Activated naive CD8-positive, alpha-beta T cell treated with anti-CD3 and anti-CD28 coated beads, Interleukin-2, amount 50 U/mL, for 24 hours (primary cell): ENCODE results near the gene GRIK1.
A peak's percentile ranks its signal among the peaks of the same experiment; 100 is the strongest.

Experiments
- ATAC-seq: fragments of 150-1000 bp; cut with Tn5 transposase; one replicate; pipeline ENCODE4 v1.10.0; 2021
- DNase-seq: peaks from one replicate; pipeline ENCODE4 v3.0.0; 2021
- H3K27ac Mint-ChIP-seq: one replicate; pipeline ENCODE4 v1.8.0; 2021; ENCODE audit warnings: mild to moderate bottlenecking, mixed read lengths
- H3K27me3 Mint-ChIP-seq: one replicate; pipeline ENCODE4 v1.8.0; 2021; ENCODE audit warnings: mixed read lengths
- H3K36me3 Mint-ChIP-seq: one replicate; pipeline ENCODE4 v1.8.0; 2021; ENCODE audit warnings: low read depth, mixed read lengths
- H3K4me1 Mint-ChIP-seq: one replicate; pipeline ENCODE4 v1.8.0; 2021; ENCODE audit warnings: mixed read lengths
- H3K4me3 Mint-ChIP-seq: one replicate; pipeline ENCODE4 v1.8.0; 2021; ENCODE audit warnings: mild to moderate bottlenecking, moderate library complexity, mixed read lengths
- H3K9me3 Mint-ChIP-seq: one replicate; pipeline ENCODE4 v1.8.0; 2021; ENCODE audit warnings: mixed read lengths

GRIK1 gene

DNA sequence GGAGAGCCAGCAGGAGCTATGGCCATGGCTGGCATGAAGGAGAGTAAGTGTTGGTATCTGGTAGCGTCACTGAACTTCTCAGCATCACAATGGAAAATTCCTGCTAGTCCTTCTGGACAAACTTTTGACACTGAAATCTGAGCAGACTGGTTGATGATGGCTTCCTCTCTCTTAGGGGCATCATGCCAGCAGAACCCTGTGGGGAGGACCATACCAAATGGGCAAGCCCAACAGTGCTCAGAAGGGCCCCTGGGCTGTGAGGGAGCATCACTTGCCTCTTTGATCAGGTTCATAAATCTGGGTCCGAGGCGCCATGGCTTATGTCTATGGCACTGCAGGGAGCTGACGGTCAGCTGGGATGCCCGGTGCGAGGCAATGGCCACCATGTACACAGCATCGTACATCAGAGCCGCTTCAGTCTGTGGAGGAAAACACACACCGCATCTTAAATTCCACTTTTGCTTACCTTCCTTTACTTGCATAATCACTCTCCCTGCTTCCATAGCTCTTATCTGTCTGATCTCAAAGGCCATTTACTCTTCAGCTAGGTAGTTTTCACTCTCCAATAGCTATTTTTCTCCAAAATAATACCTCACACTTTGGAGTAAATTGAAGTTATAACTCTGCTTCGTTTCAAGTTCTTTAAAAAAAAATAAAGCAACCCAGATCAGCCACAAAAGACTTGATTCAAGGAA lies 297.1 kb downstream of the GRIK1 start:
- H3K36me3 Mint-ChIP-seq: no peaks in the 10 kb centered on the region

GRCh38 chr21:29641635-29642550 lies 297.9 kb downstream of the GRIK1 start:
- Mint-ChIP-seq H3K9me3 (no peaks in the 10 kb centered on the region), H3K27me3 (no peaks in the 10 kb centered on the region), H3K4me1 (peaks cover 6% of the 10 kb centered on the region), H3K27ac (no peak overlapping the region), H3K36me3 (no peaks in the 10 kb centered on the region), H3K4me3 (no peak overlapping the region)
- DNase-seq (no peak), ATAC-seq (no peak)

More for the DNA sequence above, 297.1 kb downstream of the GRIK1 start:
- Mint-ChIP-seq H3K27me3 (no peaks in the 10 kb centered on the region), H3K27ac (no peak overlapping the region), H3K9me3 (no peaks in the 10 kb centered on the region), H3K4me1 (peaks cover 6% of the 10 kb centered on the region), H3K4me3 (no peak overlapping the region)
- no peak for DNase-seq
- ATAC-seq: no peak

GRCh38 chr21:29641001-29641634 lies 298.7 kb downstream of the GRIK1 start:
- no peak for DNase-seq
- H3K27ac Mint-ChIP-seq: no peak overlapping the region
- H3K9me3 Mint-ChIP-seq: no peaks in the 10 kb centered on the region
- no peak overlapping the region for H3K4me3 Mint-ChIP-seq
- ATAC-seq: no peak
- H3K27me3 Mint-ChIP-seq: no peaks in the 10 kb centered on the region
- no peaks in the 10 kb centered on the region for H3K36me3 Mint-ChIP-seq
- H3K4me1 Mint-ChIP-seq: peaks cover 6% of the 10 kb centered on the region

DNA sequence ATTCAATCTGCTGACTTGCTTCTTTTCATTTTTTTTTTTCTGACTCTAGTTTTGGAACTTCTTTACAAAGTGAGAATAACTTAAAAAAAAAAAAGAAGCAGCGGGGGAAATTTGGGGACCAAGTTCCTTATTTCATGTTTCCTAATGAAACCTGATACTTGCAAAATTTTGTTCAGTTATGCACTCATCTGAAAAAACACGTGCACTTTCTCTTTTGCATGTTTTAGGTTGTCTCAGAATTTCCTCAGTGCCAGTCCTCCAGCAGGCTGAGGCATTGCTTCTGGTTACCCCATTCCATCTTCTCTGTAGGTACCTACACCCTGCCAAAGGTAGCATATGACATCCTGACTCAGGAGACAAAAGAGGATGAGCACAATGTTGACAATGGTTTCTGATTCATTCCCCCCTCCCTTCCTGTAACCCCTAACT lies 299.7 kb downstream of the GRIK1 start:
- Mint-ChIP-seq H3K36me3 (no peaks in the 10 kb centered on the region), H3K4me3 (no peak overlapping the region), H3K9me3 (no peaks in the 10 kb centered on the region), H3K27ac (no peak overlapping the region), H3K27me3 (no peaks in the 10 kb centered on the region), H3K4me1 (peaks cover 6% of the 10 kb centered on the region)
- ATAC-seq (peak; percentile 28), DNase-seq (no peak)

- H3K27me3 Mint-ChIP-seq: no peaks in the 10 kb centered on the region
- no peak overlapping the region for H3K27ac Mint-ChIP-seq
- no peak overlapping the region for H3K4me3 Mint-ChIP-seq
- no peak for ATAC-seq
- no peaks in the 10 kb centered on the region for H3K36me3 Mint-ChIP-seq
- no peaks in the 10 kb centered on the region for H3K9me3 Mint-ChIP-seq
- H3K4me1 Mint-ChIP-seq: peaks cover 6% of the 10 kb centered on the region
- DNase-seq: no peak
Measured at GRCh38 chr21:29639366-29640079, 300.3 kb downstream of the GRIK1 start.

DNA sequence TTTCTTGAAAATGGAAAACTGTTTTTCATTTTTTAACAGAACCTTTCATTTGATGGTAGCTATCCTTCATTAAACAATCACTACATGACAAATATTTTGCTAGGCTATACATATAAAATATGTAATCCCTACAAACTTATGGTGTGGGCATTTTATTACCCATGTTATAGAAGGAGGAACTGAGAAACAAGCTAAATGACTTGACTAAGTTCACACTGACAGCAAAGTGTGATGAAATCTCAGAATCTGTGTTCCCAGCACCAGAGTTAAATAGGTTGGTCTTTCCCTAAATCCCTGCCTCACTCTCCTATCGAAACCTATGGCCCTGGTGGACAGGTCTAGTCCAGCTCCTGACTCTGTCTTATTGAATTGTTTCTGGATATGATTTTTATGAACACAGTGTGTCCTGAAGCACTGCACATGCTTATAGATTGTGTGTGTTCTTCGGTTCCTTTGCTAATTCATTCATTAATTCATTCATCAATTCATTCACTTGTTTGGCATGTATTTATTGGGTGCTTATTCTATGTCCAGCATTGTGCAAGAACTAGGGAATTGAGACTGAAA lies 301.0 kb downstream of the GRIK1 start:
- Mint-ChIP-seq H3K4me3 (no peak overlapping the region), H3K36me3 (no peaks in the 10 kb centered on the region), H3K27me3 (no peaks in the 10 kb centered on the region), H3K27ac (no peak overlapping the region), H3K4me1 (peaks cover 6% of the 10 kb centered on the region), H3K9me3 (no peaks in the 10 kb centered on the region)
- ATAC-seq: no peak
- no peak for DNase-seq

GRCh38 chr21:29638138-29638537 lies 301.7 kb downstream of the GRIK1 start:
- H3K27me3 Mint-ChIP-seq: no peaks in the 10 kb centered on the region
- DNase-seq (no peak), ATAC-seq (no peak)
- no peaks in the 10 kb centered on the region for H3K9me3 Mint-ChIP-seq
- H3K4me3 Mint-ChIP-seq: no peak overlapping the region
- no peaks in the 10 kb centered on the region for H3K36me3 Mint-ChIP-seq
- H3K27ac Mint-ChIP-seq: no peak overlapping the region
- H3K4me1 Mint-ChIP-seq: peaks cover 6% of the 10 kb centered on the region

- peaks cover 6% of the 10 kb centered on the region for H3K4me1 Mint-ChIP-seq
- DNase-seq (no peak), ATAC-seq (no peak)
- H3K4me3 Mint-ChIP-seq: no peak overlapping the region
- H3K36me3 Mint-ChIP-seq: no peaks in the 10 kb centered on the region
- H3K27ac Mint-ChIP-seq: no peak overlapping the region
- H3K9me3 Mint-ChIP-seq: no peaks in the 10 kb centered on the region
- no peaks in the 10 kb centered on the region for H3K27me3 Mint-ChIP-seq
Measured at GRCh38 chr21:29637553-29637952, 302.2 kb downstream of the GRIK1 start.

DNA sequence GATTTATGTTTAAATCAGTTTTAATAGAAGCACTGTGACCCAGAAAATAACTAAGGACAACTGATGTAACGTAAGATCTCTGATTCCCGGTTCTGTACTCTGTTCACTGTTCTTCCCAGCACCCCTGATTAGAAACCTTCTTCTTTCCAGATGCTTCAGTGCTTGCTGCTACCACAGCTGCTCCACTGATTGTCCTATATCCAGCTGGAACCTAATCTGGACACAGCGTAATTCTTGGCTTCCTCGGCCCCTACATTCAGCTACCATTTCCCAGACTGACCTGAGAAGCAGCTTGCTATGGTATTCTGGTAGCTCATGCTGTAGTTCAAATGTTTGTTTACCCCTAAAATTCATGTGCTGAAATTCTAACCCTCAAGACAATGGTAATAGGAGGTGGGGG lies 302.7 kb downstream of the GRIK1 start:
- no peaks in the 10 kb centered on the region for H3K9me3 Mint-ChIP-seq
- H3K36me3 Mint-ChIP-seq: no peaks in the 10 kb centered on the region
- no peak overlapping the region for H3K4me3 Mint-ChIP-seq
- H3K27me3 Mint-ChIP-seq: no peaks in the 10 kb centered on the region
- H3K4me1 Mint-ChIP-seq: peaks cover 6% of the 10 kb centered on the region
- no peak for ATAC-seq
- no peak for DNase-seq
- H3K27ac Mint-ChIP-seq: no peak overlapping the region

DNA sequence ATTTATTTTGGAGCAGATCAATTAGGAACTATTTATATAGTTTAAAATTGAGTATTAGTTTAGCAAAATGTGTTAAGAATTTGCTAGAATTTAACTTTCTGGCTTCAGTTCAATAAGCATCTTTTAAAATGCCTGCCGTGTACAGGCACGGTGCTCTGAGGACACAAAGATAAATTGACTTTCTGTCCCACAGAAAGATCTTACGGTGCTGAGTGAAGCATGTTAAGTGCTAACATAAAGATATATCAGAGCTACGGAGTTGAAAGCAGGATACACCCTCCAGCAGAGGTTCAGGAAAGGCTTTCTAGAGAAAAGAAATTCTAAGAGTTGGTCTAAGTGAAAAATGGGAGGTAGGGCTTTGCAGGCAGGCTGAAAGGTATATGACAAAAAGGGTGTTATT lies 305.4 kb downstream of the GRIK1 start:
- no peaks in the 10 kb centered on the region for H3K9me3 Mint-ChIP-seq
- H3K4me3 Mint-ChIP-seq: no peak overlapping the region
- no peaks in the 10 kb centered on the region for H3K36me3 Mint-ChIP-seq
- ATAC-seq (no peak), DNase-seq (no peak)
- peaks cover 3% of the 10 kb centered on the region for H3K4me1 Mint-ChIP-seq
- H3K27me3 Mint-ChIP-seq: no peaks in the 10 kb centered on the region
- H3K27ac Mint-ChIP-seq: no peak overlapping the region

DNA sequence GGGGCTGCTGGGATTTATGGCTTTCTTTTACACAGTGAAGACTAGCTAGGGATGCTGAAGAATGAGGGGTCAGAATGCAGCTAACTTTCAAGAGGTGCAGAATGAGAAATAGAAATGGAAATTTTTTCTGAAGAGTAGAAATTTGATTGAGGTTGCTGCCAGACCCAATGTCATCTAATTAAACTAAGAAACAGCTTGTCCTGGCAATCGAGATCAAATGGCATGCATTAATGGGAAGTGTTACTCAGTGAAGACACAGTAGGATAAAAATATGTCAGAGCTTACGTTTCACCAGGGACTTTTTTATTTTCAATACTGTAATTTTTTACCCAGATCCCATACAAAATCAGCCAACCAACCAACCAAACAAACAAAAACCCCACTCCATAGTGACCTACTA lies 306.0 kb downstream of the GRIK1 start:
- DNase-seq (no peak), ATAC-seq (no peak)
- Mint-ChIP-seq H3K4me1 (no peaks in the 10 kb centered on the region), H3K27ac (no peak overlapping the region), H3K27me3 (no peaks in the 10 kb centered on the region), H3K9me3 (no peaks in the 10 kb centered on the region), H3K4me3 (no peak overlapping the region), H3K36me3 (no peaks in the 10 kb centered on the region)

DNA sequence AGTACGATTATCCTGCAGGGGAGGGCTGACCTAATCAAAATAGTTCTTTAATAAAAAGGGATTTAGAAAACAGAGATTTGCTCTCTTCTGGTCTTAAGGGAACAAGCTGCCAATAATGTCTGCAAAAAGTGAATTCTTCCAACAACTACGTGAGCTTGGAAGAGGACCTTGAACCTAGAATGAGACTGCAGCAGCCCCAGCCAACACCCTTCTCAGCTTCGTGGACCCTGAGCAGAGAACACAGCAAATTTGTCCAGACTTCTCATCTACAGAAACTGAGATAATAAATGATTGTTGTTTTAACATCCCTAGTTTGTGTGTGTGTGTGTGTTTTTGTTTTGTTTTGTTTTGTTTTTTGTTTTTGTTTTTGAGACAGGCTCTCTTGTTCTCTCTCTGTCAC lies 309.4 kb downstream of the GRIK1 start:
- H3K9me3 Mint-ChIP-seq: no peaks in the 10 kb centered on the region
- H3K4me3 Mint-ChIP-seq: no peak overlapping the region
- no peaks in the 10 kb centered on the region for H3K27me3 Mint-ChIP-seq
- DNase-seq: no peak
- no peaks in the 10 kb centered on the region for H3K36me3 Mint-ChIP-seq
- no peak overlapping the region for H3K27ac Mint-ChIP-seq
- H3K4me1 Mint-ChIP-seq: no peaks in the 10 kb centered on the region
- ATAC-seq: no peak

DNA sequence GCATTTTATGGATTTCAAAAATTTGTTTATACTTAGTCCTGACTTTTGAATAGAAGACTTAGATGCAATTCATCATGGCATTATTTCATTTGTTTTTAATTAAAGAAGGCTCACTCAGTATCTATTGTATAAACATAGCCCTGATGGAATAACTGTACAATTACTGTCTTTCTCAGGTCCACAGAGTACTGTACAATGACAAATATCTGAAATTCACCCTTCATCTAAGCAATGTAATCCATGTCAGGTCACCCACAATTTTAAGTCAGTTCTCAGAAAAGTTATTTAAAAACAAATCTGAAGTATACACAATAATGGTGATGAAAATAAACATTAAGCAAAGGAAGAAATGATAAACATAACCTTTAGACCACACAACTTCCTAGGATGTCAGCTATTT lies 311.9 kb downstream of the GRIK1 start:
- ATAC-seq: no peak
- H3K9me3 Mint-ChIP-seq: no peaks in the 10 kb centered on the region

GRCh38 chr21:29626801-29627470 lies 312.9 kb downstream of the GRIK1 start:
- Mint-ChIP-seq H3K4me3 (no peak overlapping the region), H3K9me3 (no peaks in the 10 kb centered on the region), H3K27me3 (no peaks in the 10 kb centered on the region), H3K4me1 (no peaks in the 10 kb centered on the region), H3K36me3 (no peaks in the 10 kb centered on the region), H3K27ac (no peak overlapping the region)
- DNase-seq (no peak), ATAC-seq (no peak)

More for the DNA sequence above, 311.9 kb downstream of the GRIK1 start:
- Mint-ChIP-seq H3K4me3 (no peak overlapping the region), H3K27me3 (no peaks in the 10 kb centered on the region), H3K27ac (no peak overlapping the region), H3K36me3 (no peaks in the 10 kb centered on the region), H3K4me1 (no peaks in the 10 kb centered on the region)
- DNase-seq: no peak
